Common myeloid progenitor, CD34-positive (primary cell): Measurements from ENCODE around the gene ZFP36L2.

Source experiments
- CTCF ChIA-PET: fragments of 350-600 bp; sonication (Branson Sonifier 250); formaldehyde crosslinking; loops from one replicate; lab custom pipeline; 2021; ENCODE audit warnings: antibody characterized with exemption; lab: Charles Lee
- POLR2A ChIA-PET: fragments of 350-600 bp; sonication (Branson Sonifier 250); formaldehyde crosslinking; loops from one replicate; lab custom pipeline; 2021; ENCODE audit warnings: antibody characterized with exemption; lab: Charles Lee
- DNase-seq, 3 donors: peaks; one replicate each; pipeline versions ENCODE4 v3.0.0 to v3.0.0-alpha.2; 2013
- H3K27ac ChIP-seq, 2 experiments: 1 replicate in 1 of 2; 2 replicates in 1 of 2; pipeline ENCODE4 v1.7.0; 2013; ENCODE audit warnings: inconsistent platforms in 2 of 2, low read length in 2 of 2, mild to moderate bottlenecking in 2 of 2, low read depth in 1 of 2, moderate library complexity in 1 of 2; ENCODE audit not compliant: severe bottlenecking in 2 of 2, insufficient read depth in 1 of 2, poor library complexity in 1 of 2
- H3K27me3 ChIP-seq, 5 experiments: replicated peaks in 2 of 5; 1 replicate in 3 of 5; 2 replicates in 2 of 5; pipeline versions ENCODE4 v1.6.1 to v1.7.0; 2013; ENCODE audit warnings: low read length in 4 of 5, mild to moderate bottlenecking in 2 of 5, moderate library complexity in 2 of 5, inconsistent platforms in 1 of 5; ENCODE audit not compliant: insufficient read depth in 5 of 5, control insufficient read depth in 4 of 5
- H3K36me3 ChIP-seq, 4 experiments: 1 replicate in 2 of 4; 2 replicates in 2 of 4; pipeline versions ENCODE4 v1.6.1 to v1.7.0; 2013; ENCODE audit warnings: low read length in 3 of 4, control low read depth in 1 of 4, mild to moderate bottlenecking in 1 of 4; ENCODE audit not compliant: control insufficient read depth in 4 of 4, insufficient read depth in 4 of 4
- H3K4me1 ChIP-seq, 4 experiments: 1 replicate in 3 of 4; 2 replicates in 1 of 4; pipeline versions ENCODE4 v1.6.1 to v1.7.1; 2013; ENCODE audit warnings: low read length in 3 of 4, mild to moderate bottlenecking in 3 of 4, control low read depth in 1 of 4, inconsistent platforms in 1 of 4, moderate library complexity in 1 of 4; ENCODE audit not compliant: control insufficient read depth in 4 of 4, insufficient read depth in 4 of 4; ENCODE audit errors: control extremely low read depth in 1 of 4
- H3K4me3 ChIP-seq, 7 experiments: 1 replicate in 4 of 7; 2 replicates in 3 of 7; pipeline versions ENCODE4 v1.5.1 to v1.7.0; 2013; ENCODE audit warnings: mild to moderate bottlenecking in 7 of 7, low read length in 6 of 7, moderate library complexity in 6 of 7, inconsistent platforms in 2 of 7, low read depth in 2 of 7, control low read depth in 1 of 7; ENCODE audit not compliant: insufficient read depth in 4 of 7, control insufficient read depth in 1 of 7; ENCODE audit errors: extremely low read depth in 1 of 7
- H3K9me3 ChIP-seq, 5 experiments: 1 replicate in 4 of 5; 2 replicates in 1 of 5; pipeline versions ENCODE4 v1.6.1 to v1.7.1; 2013; ENCODE audit warnings: low read length in 4 of 5, mild to moderate bottlenecking in 2 of 5, inconsistent platforms in 1 of 5, low read depth in 1 of 5, moderate library complexity in 1 of 5; ENCODE audit not compliant: control insufficient read depth in 4 of 5, insufficient read depth in 2 of 5; ENCODE audit errors: control extremely low read depth in 1 of 5
- WGBS: methylation state at CpG from one replicate; pipeline ENCODE4 v1.1.5; 2013; ENCODE audit not compliant: insufficient coverage; 5-methylcytosine and 5-hydroxymethylcytosine counted together

Gene ZFP36L2

DNA sequence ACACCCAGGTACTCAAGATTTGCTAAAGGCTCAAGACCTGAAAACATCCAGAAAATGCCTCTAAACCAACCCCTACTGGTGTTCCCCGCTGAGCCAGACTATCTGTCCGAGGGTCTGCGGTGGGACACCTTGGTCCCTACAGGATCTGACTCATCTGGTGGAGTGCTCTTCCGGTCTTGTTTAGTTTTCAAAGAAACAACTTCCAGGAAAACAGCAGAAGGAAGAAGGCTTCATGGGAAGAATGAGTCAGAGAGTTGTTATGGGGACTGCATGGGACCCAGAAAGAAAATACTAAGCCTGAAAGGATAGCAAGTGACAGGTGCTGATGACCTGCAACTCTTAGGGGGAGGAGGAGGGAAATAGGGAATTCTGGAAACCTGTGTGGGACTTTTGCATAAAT, 41.3 kb downstream of the ZFP36L2 start:
- Histone ChIP-seq H3K27ac (no peak overlapping the region), H3K36me3 (no peaks in the 10 kb centered on the region), H3K4me3 (no peak overlapping the region), H3K27me3 (no peaks in the 10 kb centered on the region), H3K9me3 (no peaks in the 10 kb centered on the region), H3K4me1 (peaks cover 0 to 10% (median 0%) of the 10 kb centered on the region in 4 experiments)
- CTCF ChIA-PET = interaction anchor here (1.6 kb wide), 1 partner anchor 10 kb away, joined by 4 read pairs; no protein-coding TSS in a partner anchor
- no peak for DNase-seq
- 100% methylated on average over 3 of the region's 4 CpGs for WGBS
- POLR2A ChIA-PET = no interaction called here

DNA sequence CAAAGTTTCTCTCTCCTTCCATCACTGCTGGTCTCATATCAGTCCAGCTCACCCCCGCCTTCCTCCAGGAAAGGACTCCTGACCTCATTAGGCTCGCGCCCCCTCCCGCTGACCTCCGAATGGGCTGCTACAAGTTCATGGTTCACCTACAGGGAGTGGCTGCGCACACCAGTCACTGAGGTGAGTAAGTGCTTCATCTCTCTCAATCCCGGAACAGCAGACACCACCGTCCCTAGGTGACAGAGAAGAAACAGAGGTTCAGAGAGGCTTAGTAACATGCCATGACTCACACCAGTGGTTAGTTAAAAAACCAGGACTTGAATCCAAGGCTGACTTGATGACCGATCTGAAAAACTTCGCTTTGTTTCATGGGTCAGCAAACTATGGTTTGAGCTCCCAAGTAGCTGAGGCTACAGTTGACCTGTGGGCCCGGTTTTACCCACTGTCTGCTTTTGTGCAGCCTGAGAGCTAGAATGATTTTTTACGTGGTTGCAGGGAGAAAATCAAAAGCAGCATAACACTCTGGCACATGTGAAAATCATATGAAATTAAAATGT, 42.0 kb downstream of the ZFP36L2 start:
- Histone ChIP-seq H3K4me1 (peaks cover 0 to 16% (median 4%) of the 10 kb centered on the region in 4 experiments), H3K36me3 (no peaks in the 10 kb centered on the region), H3K27ac (no peak overlapping the region), H3K4me3 (no peak overlapping the region), H3K27me3 (no peaks in the 10 kb centered on the region), H3K9me3 (no peaks in the 10 kb centered on the region)
- WGBS = 87% methylated on average over 10 of the region's 12 CpGs
- CTCF ChIA-PET = no interaction called here
- DNase-seq = no peak
- POLR2A ChIA-PET = no interaction called here

DNA sequence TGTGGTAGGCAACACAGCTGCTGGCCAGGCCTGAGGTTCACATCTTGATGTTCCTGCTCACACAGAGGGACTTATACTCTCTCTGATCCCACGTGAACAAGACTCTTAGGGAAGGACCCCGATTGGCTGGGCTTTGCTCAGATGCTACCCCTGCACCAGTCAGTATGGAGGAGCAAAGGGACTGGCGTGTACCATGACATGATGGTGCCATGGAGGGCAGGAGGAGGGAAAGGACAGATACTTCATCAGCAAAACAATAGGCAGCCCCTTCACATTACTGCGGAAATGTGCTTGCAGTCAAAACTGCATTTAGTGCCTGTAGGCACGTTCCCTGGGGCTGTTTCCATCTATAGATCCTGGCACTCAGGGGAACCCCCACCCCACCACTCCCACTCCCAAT, 42.7 kb downstream of the ZFP36L2 start:
- WGBS = 96% methylated on average over 4 of the region's 5 CpGs
- DNase-seq = no peak
- no peak overlapping the region for H3K4me3 ChIP-seq
- peaks cover 0 to 23% (median 11%) of the 10 kb centered on the region in 4 experiments for H3K4me1 ChIP-seq
- no peaks in the 10 kb centered on the region for H3K36me3 ChIP-seq
- POLR2A ChIA-PET = no interaction called here
- no peaks in the 10 kb centered on the region for H3K27me3 ChIP-seq
- CTCF ChIA-PET = interaction anchor here (1.1 kb wide), 1 partner anchor 11 kb away, joined by 3 read pairs; no protein-coding TSS in a partner anchor
- no peaks in the 10 kb centered on the region for H3K9me3 ChIP-seq
- H3K27ac ChIP-seq = no peak overlapping the region

DNA sequence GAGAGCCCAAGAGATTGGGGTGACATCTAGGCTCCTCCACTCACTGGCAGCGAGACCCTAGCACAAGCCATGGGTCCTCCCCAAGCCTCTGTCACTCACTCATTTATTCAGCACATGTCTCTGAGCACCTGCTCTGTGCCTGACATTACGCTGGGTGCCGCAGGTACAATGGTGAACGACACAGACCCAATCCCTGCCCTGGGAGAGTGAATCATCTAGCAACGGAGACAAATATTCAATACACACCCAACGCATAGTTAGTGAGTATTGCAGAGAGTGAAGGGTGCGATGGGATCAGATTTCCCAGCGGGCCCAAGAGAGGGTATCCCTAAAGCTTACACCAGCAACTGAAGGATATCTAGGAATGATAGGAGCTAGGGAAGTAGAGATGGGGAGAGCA, 45.5 kb downstream of the ZFP36L2 start:
- no peak overlapping the region for H3K4me3 ChIP-seq
- H3K4me1 ChIP-seq = peaks cover 0 to 28% (median 23%) of the 10 kb centered on the region in 4 experiments
- 100% methylated on average over 5 of the region's 8 CpGs for WGBS
- POLR2A ChIA-PET = interaction anchor here (0.6 kb wide), 1 partner anchor 12 kb away, joined by 3 read pairs; no protein-coding TSS in a partner anchor
- CTCF ChIA-PET = interaction anchor here (0.7 to 5.1 kb wide), 7 partner anchors 9 to 207 kb away, joined by 3 to 30 read pairs (median 6); no protein-coding TSS in a partner anchor
- DNase-seq = no peak
- H3K9me3 ChIP-seq = peaks cover 0 to 9% (median 6%) of the 10 kb centered on the region in 5 experiments
- H3K27me3 ChIP-seq = no peaks in the 10 kb centered on the region
- no peaks in the 10 kb centered on the region for H3K36me3 ChIP-seq
- H3K27ac ChIP-seq = no peak overlapping the region

DNA sequence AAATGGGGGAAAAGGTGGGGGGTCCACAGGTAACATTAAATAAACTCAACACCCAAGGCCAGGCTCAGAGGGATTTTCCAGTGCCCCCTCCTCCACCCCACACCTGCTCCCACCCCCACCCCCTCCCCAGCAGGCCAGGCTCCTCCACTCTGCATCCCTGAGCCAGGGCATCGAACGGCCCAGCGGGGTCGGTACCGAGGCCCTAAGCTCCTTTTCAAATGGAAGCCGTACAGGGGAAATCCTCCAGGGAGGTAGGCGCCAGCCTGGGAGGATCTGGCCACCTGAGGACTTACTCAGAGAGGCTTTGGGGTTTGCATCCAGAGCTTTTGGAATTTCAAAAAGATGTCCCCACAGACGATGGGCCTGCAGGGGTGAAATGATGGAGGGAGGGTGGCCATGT, 46.5 kb downstream of the ZFP36L2 start:
- Histone ChIP-seq H3K36me3 (no peaks in the 10 kb centered on the region), H3K27ac (peak overlapping the region in 1 of 2 experiments; percentile 89), H3K4me1 (peaks cover 2 to 28% (median 23%) of the 10 kb centered on the region in 4 experiments), H3K9me3 (peaks cover 0 to 19% (median 13%) of the 10 kb centered on the region in 5 experiments), H3K27me3 (no peaks in the 10 kb centered on the region), H3K4me3 (no peak overlapping the region)
- ChIA-PET CTCF (interaction anchor here (0.7 to 5.1 kb wide), 11 partner anchors 9 to 206 kb away, joined by 3 to 30 read pairs (median 4); no protein-coding TSS in a partner anchor), POLR2A (interaction anchor here (1.5 kb wide), 1 partner anchor 42 kb away, joined by 3 read pairs; no protein-coding TSS in a partner anchor)
- no peak for DNase-seq
- WGBS = 92% methylated on average over 6 of the region's 8 CpGs

DNA sequence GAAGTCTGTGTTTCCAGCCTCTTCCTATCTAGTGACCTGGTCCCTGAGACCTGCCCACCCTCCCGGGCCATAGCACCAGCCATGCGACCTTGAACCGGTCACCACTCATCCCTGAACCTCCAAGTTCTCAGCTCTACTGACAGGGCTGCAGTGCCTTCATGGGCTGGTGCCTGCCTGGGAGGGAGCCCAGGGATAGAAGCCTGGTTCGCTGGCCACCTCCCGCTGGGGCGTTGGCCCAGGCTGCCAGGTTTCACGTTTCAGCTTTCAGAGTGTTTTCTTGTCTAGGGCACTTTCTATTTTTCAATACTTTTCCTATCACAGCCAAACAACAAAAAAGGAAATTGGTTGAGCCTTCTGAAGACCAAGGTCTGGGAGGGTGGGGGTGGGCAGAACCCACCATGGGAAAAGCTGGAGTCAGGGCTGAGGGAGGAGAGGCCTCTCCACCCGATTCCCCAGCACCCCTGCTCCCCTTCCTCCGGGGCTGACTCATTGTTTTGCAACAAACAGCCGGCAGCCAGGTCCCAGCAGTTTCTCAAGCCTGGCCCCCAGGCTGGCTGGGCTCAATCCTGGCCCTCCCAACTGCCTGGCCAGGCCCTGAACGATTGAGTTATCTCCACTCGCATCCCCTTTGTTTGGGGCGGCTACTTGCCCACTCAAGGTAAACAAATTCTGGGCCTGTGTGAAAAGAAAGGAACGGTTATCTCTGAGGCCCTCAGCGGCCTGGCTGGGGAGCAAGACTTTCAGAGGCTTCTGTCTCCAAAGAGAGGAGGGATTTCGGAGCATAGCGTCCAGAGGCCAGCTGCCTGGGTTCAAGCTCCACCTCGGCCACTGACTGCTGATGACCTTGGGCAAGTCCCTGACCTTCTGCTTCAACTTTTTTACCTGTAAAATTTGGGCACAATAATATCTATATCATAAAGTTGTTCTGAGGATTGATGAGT, 47.5 kb downstream of the ZFP36L2 start:
- peak overlapping the region in 3 of 7 experiments; percentile 13 to 41 (median 33) for H3K4me3 ChIP-seq
- POLR2A ChIA-PET = interaction anchor here (0.9 to 1.5 kb wide), 3 partner anchors 41 to 46 kb away, joined by 3 to 5 read pairs (median 3); no protein-coding TSS in a partner anchor
- H3K27me3 ChIP-seq = no peaks in the 10 kb centered on the region
- CTCF ChIA-PET = interaction anchor here (0.6 to 5.1 kb wide), 11 partner anchors 9 to 332 kb away, joined by 3 to 30 read pairs (median 4); no protein-coding TSS in a partner anchor
- peaks cover 2 to 28% (median 23%) of the 10 kb centered on the region in 4 experiments for H3K4me1 ChIP-seq
- peaks cover 0 to 29% (median 18%) of the 10 kb centered on the region in 5 experiments for H3K9me3 ChIP-seq
- DNase-seq = peak in 2 of 3 donors; percentile 73 to 85
- WGBS = 43% methylated on average over 10 of the region's 18 CpGs
- peak overlapping the region; percentile 72 to 89 for H3K27ac ChIP-seq
- no peaks in the 10 kb centered on the region for H3K36me3 ChIP-seq
